ENCODE data around the gene BBX. TPM values are rescaled to one million over a fixed set of nuclear protein-coding genes. Genes with fewer than 3 reads are reported as not detected.

The BBX gene
- polyA plus RNA-seq, 1 experiment, result 46.1 TPM

DNA sequence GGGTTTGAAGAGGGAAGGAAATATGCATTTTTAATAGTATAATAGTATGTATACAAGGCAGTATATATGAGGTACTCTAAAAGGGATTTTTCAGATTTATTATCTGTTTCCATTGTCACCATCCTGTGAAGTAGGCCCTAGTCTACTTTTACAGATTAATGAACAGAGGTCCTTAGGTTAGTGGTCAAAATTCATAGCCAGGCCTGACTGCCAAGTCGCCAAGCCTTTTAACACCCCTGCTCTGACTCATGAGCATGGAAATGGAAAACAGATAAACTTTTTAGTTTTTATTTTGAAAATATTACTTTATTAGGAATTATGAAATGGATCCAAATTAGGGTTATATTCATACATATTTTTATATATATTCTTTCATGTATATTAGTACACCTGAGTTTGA is 146.9 kb downstream of the BBX start:
- ChIA-PET CTCF (interaction anchor here (0.7 to 3.1 kb wide), 6 partner anchors 9 to 444 kb away, joined by 3 to 25 read pairs (median 6); no protein-coding TSS in a partner anchor), POLR2A (no interaction called here)
- TF ChIP-seq, protein P1, sequence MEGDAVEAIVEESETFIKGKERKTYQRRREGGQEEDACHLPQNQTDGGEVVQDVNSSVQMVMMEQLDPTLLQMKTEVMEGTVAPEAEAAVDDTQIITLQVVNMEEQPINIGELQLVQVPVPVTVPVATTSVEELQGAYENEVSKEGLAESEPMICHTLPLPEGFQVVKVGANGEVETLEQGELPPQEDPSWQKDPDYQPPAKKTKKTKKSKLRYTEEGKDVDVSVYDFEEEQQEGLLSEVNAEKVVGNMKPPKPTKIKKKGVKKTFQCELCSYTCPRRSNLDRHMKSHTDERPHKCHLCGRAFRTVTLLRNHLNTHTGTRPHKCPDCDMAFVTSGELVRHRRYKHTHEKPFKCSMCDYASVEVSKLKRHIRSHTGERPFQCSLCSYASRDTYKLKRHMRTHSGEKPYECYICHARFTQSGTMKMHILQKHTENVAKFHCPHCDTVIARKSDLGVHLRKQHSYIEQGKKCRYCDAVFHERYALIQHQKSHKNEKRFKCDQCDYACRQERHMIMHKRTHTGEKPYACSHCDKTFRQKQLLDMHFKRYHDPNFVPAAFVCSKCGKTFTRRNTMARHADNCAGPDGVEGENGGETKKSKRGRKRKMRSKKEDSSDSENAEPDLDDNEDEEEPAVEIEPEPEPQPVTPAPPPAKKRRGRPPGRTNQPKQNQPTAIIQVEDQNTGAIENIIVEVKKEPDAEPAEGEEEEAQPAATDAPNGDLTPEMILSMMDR (IDR thresholded peaks at IDR 0.05; ENCODE audit: low read depth, low read length), result no peak
- Histone ChIP-seq H3K4me3 (ENCODE audit: low read depth, low read length) (no peak overlapping the region), H3K27me3 (ENCODE audit: control insufficient read depth, insufficient read depth, low read length) (no peaks in the 10 kb centered on the region), H3K27ac (ENCODE audit: low read depth, low read length) (no peak overlapping the region), H3K9me3 (ENCODE audit: control insufficient read depth, insufficient read depth, low read length) (no peaks in the 10 kb centered on the region)
- DNase-seq (ENCODE audit: low read depth, low spot score), result no peak

DNA sequence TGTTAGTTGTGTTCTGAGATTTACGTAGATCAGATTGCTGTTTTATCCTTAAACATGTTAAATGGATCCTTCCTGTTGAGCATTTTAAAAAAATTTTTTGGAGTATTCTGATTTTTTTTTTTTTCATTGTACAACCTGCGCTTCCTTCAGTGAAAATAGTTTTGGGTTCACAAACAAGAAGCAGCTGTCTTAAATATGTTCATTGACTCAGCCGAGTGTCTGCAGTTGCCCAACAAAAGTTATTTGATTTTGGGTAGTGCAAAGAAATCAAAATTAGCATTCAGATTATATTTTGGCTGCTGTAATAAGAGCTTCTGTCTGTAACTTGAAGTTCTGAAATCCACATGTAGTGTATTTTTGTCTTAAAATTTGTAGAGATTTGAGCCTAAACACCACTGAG is 148.2 kb downstream of the BBX start:
- CTCF ChIA-PET, result interaction anchor here (0.5 to 3.1 kb wide), 11 partner anchors 9 to 807 kb away, joined by 3 to 25 read pairs (median 5); no protein-coding TSS in a partner anchor

DNA sequence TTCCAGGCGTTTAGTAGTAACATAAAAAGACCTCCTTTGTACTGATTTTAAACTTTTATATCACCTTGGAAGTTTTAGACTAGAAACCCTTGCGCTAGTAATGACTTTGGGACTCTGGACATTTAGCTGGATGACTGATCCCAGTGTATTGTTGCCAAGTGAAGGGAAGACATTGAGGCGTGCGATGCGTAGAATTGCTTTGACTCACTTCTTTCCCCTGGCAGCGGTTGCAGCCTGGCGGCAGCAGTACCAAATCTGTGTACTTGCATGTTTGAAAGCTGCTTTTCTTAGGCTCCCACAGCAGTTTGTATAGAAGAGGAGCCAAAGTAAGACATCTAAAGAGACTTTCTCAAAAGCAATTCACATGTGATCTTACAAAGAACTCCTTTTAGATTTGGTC is 151.6 kb downstream of the BBX start:
- ChIA-PET CTCF (interaction anchor here (0.5 to 8.5 kb wide), 8 partner anchors 10 to 439 kb away, joined by 3 to 157 read pairs (median 52); no protein-coding TSS in a partner anchor), POLR2A (no interaction called here)
- H3K27ac ChIP-seq (ENCODE audit: low read depth, low read length), result no peak overlapping the region
- no peak for DNase-seq (ENCODE audit: low read depth, low spot score)
- H3K9me3 ChIP-seq (ENCODE audit: control insufficient read depth, insufficient read depth, low read length), result no peaks in the 10 kb centered on the region
- TF ChIP-seq, protein P1 (IDR thresholded peaks at IDR 0.05; ENCODE audit: low read depth, low read length), result no peak
- no peak overlapping the region for H3K4me3 ChIP-seq (ENCODE audit: low read depth, low read length)
- no peaks in the 10 kb centered on the region for H3K27me3 ChIP-seq (ENCODE audit: control insufficient read depth, insufficient read depth, low read length)

More for the DNA sequence above, 148.2 kb downstream of the BBX start:
- no peak overlapping the region for H3K4me3 ChIP-seq (ENCODE audit: low read depth, low read length)
- no peaks in the 10 kb centered on the region for H3K9me3 ChIP-seq (ENCODE audit: control insufficient read depth, insufficient read depth, low read length)
- POLR2A ChIA-PET, result no interaction called here
- no peak for DNase-seq (ENCODE audit: low read depth, low spot score)
- no peak overlapping the region for H3K27ac ChIP-seq (ENCODE audit: low read depth, low read length)
- H3K27me3 ChIP-seq (ENCODE audit: control insufficient read depth, insufficient read depth, low read length), result no peaks in the 10 kb centered on the region
- TF ChIP-seq, protein P1 (IDR thresholded peaks at IDR 0.05; ENCODE audit: low read depth, low read length), result no peak

DNA sequence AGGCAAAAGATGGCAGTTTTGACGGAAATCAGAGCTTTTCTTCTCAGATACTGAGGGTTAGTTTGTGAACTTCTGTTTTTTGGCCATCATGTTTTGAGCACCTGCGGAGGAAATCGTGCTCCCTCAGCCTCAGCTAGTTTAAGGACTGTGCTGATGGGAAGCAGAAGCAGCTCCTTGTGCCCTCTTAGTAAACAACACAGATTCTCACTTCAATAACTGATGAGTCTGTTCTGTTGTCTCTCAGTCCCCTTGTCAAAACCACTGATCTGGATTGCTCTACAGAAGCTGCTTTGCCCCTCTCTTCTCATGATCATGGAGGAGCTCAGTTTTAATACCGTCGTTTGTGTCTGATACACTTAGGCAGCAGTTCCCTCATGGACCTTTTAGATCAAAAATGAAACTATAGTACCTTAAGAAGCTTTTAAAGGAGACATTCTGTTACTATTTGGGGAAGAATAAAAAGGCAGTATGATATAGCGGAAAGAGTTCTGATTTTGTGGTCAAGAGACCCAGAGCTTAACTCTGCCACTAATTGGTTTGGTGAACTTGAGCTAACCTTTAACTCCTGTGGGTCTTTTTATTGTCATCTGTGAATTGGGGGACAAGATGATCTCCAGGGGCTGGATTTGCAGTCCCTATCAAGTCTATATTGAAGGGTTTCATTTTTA is 152.6 kb downstream of the BBX start:
- H3K27me3 ChIP-seq (ENCODE audit: control insufficient read depth, insufficient read depth, low read length), result no peaks in the 10 kb centered on the region
- DNase-seq (ENCODE audit: low read depth, low spot score), result no peak
- TF ChIP-seq, protein P1 (IDR thresholded peaks at IDR 0.05; ENCODE audit: low read depth, low read length), result no peak
- ChIA-PET CTCF (interaction anchor here (0.6 to 8.5 kb wide), 26 partner anchors 9 to 877 kb away, joined by 3 to 157 read pairs (median 6); no protein-coding TSS in a partner anchor), POLR2A (interaction anchor here (0.7 kb wide), 1 partner anchor 13 kb away, joined by 3 read pairs; no protein-coding TSS in a partner anchor)
- H3K4me3 ChIP-seq (ENCODE audit: low read depth, low read length), result no peak overlapping the region
- no peaks in the 10 kb centered on the region for H3K9me3 ChIP-seq (ENCODE audit: control insufficient read depth, insufficient read depth, low read length)
- H3K27ac ChIP-seq (ENCODE audit: low read depth, low read length), result no peak overlapping the region
